Right lobe of liver (tissue), 6 donors: Measurements from ENCODE around the gene NOTUM. TPM values are rescaled to one million over a fixed set of nuclear protein-coding genes. Genes with fewer than 3 reads are reported as not detected.

Experiments
- ATAC-seq, 4 donors: fragments of 200-7000 bp; cut with Tn5 transposase; one replicate each; pipeline ENCODE4 v1.9.1; 2020; ENCODE audit warnings: mild to moderate bottlenecking in 4 of 4, moderate library complexity in 4 of 4
- DNase-seq, 3 donors: peaks; one replicate each; pipeline ENCODE4 v3.0.0-alpha.2; 2020
- H3K27ac ChIP-seq, 3 donors: fragments of 200-600 bp; one replicate each; pipeline ENCODE4 v1.8.0; 2022
- H3K27me3 ChIP-seq, 2 donors: fragments of 200-600 bp; one replicate each; pipeline ENCODE4 v1.8.0; 2022
- H3K36me3 ChIP-seq, 4 donors: fragments of 200-600 bp; sonication (generic) in 1 of 4; one replicate each; pipeline versions ENCODE4 v1.5.1 to v1.8.0; 2017 to 2022; ENCODE audit warnings: control low read depth in 1 of 4
- H3K4me1 ChIP-seq, 4 donors: fragments of 200-600 bp; sonication (generic) in 1 of 4; one replicate each; pipeline versions ENCODE4 v1.5.1 to v1.8.0; 2017 to 2022; ENCODE audit warnings: control low read depth in 1 of 4
- H3K4me3 ChIP-seq, 3 donors: fragments of 200-600 bp; one replicate each; pipeline ENCODE4 v1.8.0; 2022
- H3K9me3 ChIP-seq, 4 donors: fragments of 200-600 bp; sonication (generic) in 1 of 4; one replicate each; pipeline versions ENCODE4 v1.5.1 to v1.8.0; 2017 to 2022; ENCODE audit warnings: control low read depth in 1 of 4
- CTCF ChIP-seq, 4 donors: fragments of 200-600 bp in 3 of 4; fragments of 450-650 bp in 1 of 4; IDR thresholded peaks; one replicate each; pipeline versions ENCODE4 v1.5.1 to v1.8.0; 2016 to 2022; ENCODE audit warnings: antibody characterized with exemption in 4 of 4, mild to moderate bottlenecking in 2 of 4
- POLR2A ChIP-seq: fragments of 450-650 bp; IDR thresholded peaks from one replicate; pipeline ENCODE4 v1.6.1; 2017; ENCODE audit warnings: antibody characterized with exemption, mild to moderate bottlenecking
- WGBS: methylation state at CpG from one replicate; pipeline ENCODE4 v1.1.6; 2018; ENCODE audit warnings: low coverage, low lambda C conversion rate; ENCODE audit not compliant: insufficient coverage; ENCODE audit errors: missing lambda C conversion rate; 5-methylcytosine and 5-hydroxymethylcytosine counted together
- intact Hi-C, 2 donors: fragments of 100-400 bp; cut with DNase I; formaldehyde crosslinking; loops; one replicate each; pipeline versions ENCODE4 v1.11.2 to v1.14.1; 2022
- total RNA-seq, 6 experiments: library from RNA; depleted of rRNA in 2 of 6; stranded (reverse); fragments of >200 nt in 2 of 6; fragmentation: NEBNext Ultra II Directional in 3 of 6; extraction: Animal tissue kit (Norgen Biotek cat#: 25700) in 3 of 6; gene quantifications; one replicate each; pipeline versions ENCODE4 v1.1.0 to v1.2.4, GENCODE V29; 2016 to 2023
- donor health status: DM: no; HTN: yes; CAD: no.
- donor health status: DM: no; HTN: no; CAD: no.
- donor health status: DM: no; HTN: no; CAD: no.
- donor health status: DM: no; HTN: yes; CAD: no.
- donor health status: DM: no; HTN: yes; CAD: no.

Gene NOTUM
- total RNA-seq, 6 experiments from 2014 or later: 1.2 to 7.6 (median 3.0) TPM

DNA sequence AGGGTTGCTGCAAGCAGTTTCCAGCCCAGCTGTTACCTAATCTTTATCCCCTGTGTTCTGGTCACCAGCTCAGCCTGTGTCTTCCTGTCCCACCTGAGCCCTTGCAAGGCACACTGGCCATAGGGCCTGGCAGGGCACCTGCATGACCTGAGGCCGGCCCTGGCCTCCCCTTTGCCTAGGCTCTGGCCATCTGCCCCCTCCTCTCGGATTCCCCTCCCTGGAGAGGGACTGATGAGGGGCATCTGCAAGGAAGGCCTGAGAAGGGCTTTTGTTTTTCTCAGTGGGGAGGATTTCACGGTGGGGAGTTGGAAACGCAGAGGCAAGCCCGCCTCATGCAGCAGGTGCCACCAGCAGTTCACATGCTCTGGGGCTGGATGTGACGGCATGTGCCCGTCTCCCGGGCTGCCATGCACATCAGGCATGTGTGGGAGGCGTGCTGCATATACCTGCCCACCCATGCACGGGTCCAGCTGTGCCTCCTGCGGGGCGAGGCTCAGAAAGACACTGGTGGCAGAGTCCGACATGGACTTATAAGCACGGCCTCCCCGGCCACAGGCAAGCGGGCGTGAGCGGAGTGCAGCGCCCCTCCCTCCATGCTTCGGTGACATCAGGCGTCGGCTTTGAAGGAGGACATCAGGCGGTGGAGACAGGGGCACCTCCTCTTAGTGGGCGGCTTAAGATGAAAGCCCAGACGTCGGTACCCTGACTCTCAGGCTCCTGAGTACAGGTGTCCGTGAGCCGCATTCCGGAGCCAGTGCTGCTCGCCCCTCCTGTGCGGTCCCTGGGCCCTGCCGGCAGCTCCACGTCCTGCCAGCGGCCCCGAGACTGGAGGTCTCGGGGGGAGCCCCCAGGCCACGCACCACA lies 33.0 kb upstream of the NOTUM start:
- ATAC-seq (no peak), DNase-seq (no peak)
- no peaks in the 10 kb centered on the region for H3K36me3 ChIP-seq
- peaks cover 0 to 24% (median 10%) of the 10 kb centered on the region in 4 donors for H3K4me1 ChIP-seq
- TF ChIP-seq CTCF (IDR thresholded peaks at IDR 0.05): no peak
- no peak for TF ChIP-seq POLR2A
- intact Hi-C loops: no loop called here
- H3K9me3 ChIP-seq: no peaks in the 10 kb centered on the region
- no peak overlapping the region for H3K27ac ChIP-seq
- H3K27me3 ChIP-seq: no peaks in the 10 kb centered on the region
- 53% methylated on average over 3 of the region's 37 CpGs for WGBS
- no peak overlapping the region for H3K4me3 ChIP-seq

GRCh38 chr17:81992306-81993102 lies 31.5 kb upstream of the NOTUM start:
- WGBS: 84% methylated on average over 10 of the region's 31 CpGs
- H3K27me3 ChIP-seq: no peaks in the 10 kb centered on the region
- H3K9me3 ChIP-seq: no peaks in the 10 kb centered on the region
- peaks cover 0 to 21% (median 10%) of the 10 kb centered on the region in 4 donors for H3K4me1 ChIP-seq
- ATAC-seq (peak in 1 of 4 donors; percentile 1), DNase-seq (peak in 1 of 3 donors; percentile 54)
- intact Hi-C loops: no loop called here
- TF ChIP-seq CTCF (IDR thresholded peaks at IDR 0.05) (no peak), POLR2A (no peak)
- no peaks in the 10 kb centered on the region for H3K36me3 ChIP-seq
- peak overlapping the region in 1 of 3 donors; percentile 19 for H3K4me3 ChIP-seq
- peak overlapping the region in 1 of 3 donors; percentile 43 for H3K27ac ChIP-seq

- DNase-seq (peak; percentile 87 to 95 (median 94)), ATAC-seq (peak; percentile 90 to 94 (median 91))
- WGBS: no CpG with 5 or more reads among the region's 31 CpGs
- no peaks in the 10 kb centered on the region for H3K9me3 ChIP-seq
- H3K36me3 ChIP-seq: peaks cover 0 to under 1% (median 0%) of the 10 kb centered on the region in 4 donors
- H3K27ac ChIP-seq: peak overlapping the region in 1 of 3 donors; percentile 43
- peak overlapping the region in 1 of 3 donors; percentile 19 for H3K4me3 ChIP-seq
- peaks cover 0 to 21% (median 10%) of the 10 kb centered on the region in 4 donors for H3K4me1 ChIP-seq
- intact Hi-C loops: no loop called here
- no peaks in the 10 kb centered on the region for H3K27me3 ChIP-seq
- peak in 2 of 4 donors; percentile 7 to 16 for TF ChIP-seq CTCF (IDR thresholded peaks at IDR 0.05)
- TF ChIP-seq POLR2A: peak; percentile 35
Observed at GRCh38 chr17:81991684-81992305, 30.8 kb upstream of the NOTUM start.

- Histone ChIP-seq H3K27me3 (no peaks in the 10 kb centered on the region), H3K9me3 (no peaks in the 10 kb centered on the region), H3K4me1 (peaks cover 0 to 21% (median 10%) of the 10 kb centered on the region in 4 donors), H3K36me3 (peaks cover 0 to 8% (median 4%) of the 10 kb centered on the region in 4 donors), H3K4me3 (no peak overlapping the region), H3K27ac (peak overlapping the region in 1 of 3 donors; percentile 43)
- no peak for ATAC-seq
- 56% methylated on average over 9 of the region's 25 CpGs for WGBS
- TF ChIP-seq POLR2A: no peak
- no peak for TF ChIP-seq CTCF (IDR thresholded peaks at IDR 0.05)
- DNase-seq: peak in 2 of 3 donors; percentile 48 to 52
- intact Hi-C loops: no loop called here
Observed at GRCh38 chr17:81990836-81991683, 30.1 kb upstream of the NOTUM start.
